ENCODE measurements around the gene EFCAB6. TPM values are rescaled to one million over a fixed set of nuclear protein-coding genes. Genes with fewer than 3 reads are reported as not detected.

Gene EFCAB6
- total RNA-seq, 6 donors from 2014 or later, result 2.4 to 94.3 (median 6.6) TPM

GRCh38 chr22:43828725-43828997 is 16.6 kb upstream of the EFCAB6 start:
- no peak overlapping the region for H3K4me3 ChIP-seq
- peak overlapping the region in 2 of 4 donors; percentile 42 to 80 for H3K27ac ChIP-seq
- no peaks in the 10 kb centered on the region for H3K9me3 ChIP-seq
- peaks cover 0 to 4% (median 1%) of the 10 kb centered on the region in 4 donors for H3K4me1 ChIP-seq
- H3K27me3 ChIP-seq, result no peaks in the 10 kb centered on the region
- WGBS, 2 donors, result 73 to 83% methylated on average over 5 to 6 of the region's 6 CpGs
- ATAC-seq (ENCODE audit: low FRiP score in 2 of 2) (no peak), DNase-seq (no peak)
- TF ChIP-seq, protein P1, sequence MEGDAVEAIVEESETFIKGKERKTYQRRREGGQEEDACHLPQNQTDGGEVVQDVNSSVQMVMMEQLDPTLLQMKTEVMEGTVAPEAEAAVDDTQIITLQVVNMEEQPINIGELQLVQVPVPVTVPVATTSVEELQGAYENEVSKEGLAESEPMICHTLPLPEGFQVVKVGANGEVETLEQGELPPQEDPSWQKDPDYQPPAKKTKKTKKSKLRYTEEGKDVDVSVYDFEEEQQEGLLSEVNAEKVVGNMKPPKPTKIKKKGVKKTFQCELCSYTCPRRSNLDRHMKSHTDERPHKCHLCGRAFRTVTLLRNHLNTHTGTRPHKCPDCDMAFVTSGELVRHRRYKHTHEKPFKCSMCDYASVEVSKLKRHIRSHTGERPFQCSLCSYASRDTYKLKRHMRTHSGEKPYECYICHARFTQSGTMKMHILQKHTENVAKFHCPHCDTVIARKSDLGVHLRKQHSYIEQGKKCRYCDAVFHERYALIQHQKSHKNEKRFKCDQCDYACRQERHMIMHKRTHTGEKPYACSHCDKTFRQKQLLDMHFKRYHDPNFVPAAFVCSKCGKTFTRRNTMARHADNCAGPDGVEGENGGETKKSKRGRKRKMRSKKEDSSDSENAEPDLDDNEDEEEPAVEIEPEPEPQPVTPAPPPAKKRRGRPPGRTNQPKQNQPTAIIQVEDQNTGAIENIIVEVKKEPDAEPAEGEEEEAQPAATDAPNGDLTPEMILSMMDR (IDR thresholded peaks at IDR 0.05), result no peak
- TF ChIP-seq POLR2A (IDR thresholded peaks at IDR 0.05), result no peak
- TF ChIP-seq EP300 (IDR thresholded peaks at IDR 0.05), result no peak
- no peak for TF ChIP-seq POLR2AphosphoS5 (IDR thresholded peaks at IDR 0.05)
- H3K36me3 ChIP-seq, result no peaks in the 10 kb centered on the region

- ATAC-seq (ENCODE audit: low FRiP score in 2 of 2), result no peak
- Histone ChIP-seq H3K27me3 (no peaks in the 10 kb centered on the region), H3K4me1 (peaks cover 0 to 5% (median 3%) of the 10 kb centered on the region in 4 donors), H3K27ac (peak overlapping the region in 2 of 4 donors; percentile 42 to 80), H3K36me3 (no peaks in the 10 kb centered on the region), H3K9me3 (no peaks in the 10 kb centered on the region), H3K4me3 (no peak overlapping the region)
- no peak for DNase-seq
- TF ChIP-seq EP300 (IDR thresholded peaks at IDR 0.05) (no peak), POLR2A (IDR thresholded peaks at IDR 0.05) (no peak), POLR2AphosphoS5 (IDR thresholded peaks at IDR 0.05) (no peak)
- TF ChIP-seq, protein P1 (IDR thresholded peaks at IDR 0.05), result no peak
- 82 to 83% methylated on average over 12 to 16 of the region's 16 CpGs for WGBS, 2 donors
These were observed 16.0 kb upstream of the EFCAB6 start for GRCh38 chr22:43827926-43828724.

GRCh38 chr22:43827003-43827735 is 15.1 kb upstream of the EFCAB6 start:
- no peak for ATAC-seq (ENCODE audit: low FRiP score in 2 of 2)
- no peak for DNase-seq
- Histone ChIP-seq H3K27ac (peak overlapping the region in 2 of 4 donors; percentile 24 to 42), H3K4me1 (peaks cover 0 to 7% (median 3%) of the 10 kb centered on the region in 4 donors), H3K27me3 (no peaks in the 10 kb centered on the region), H3K9me3 (no peaks in the 10 kb centered on the region), H3K4me3 (no peak overlapping the region), H3K36me3 (no peaks in the 10 kb centered on the region)
- 64 to 67% methylated on average over 13 of the region's 13 CpGs for WGBS, 2 donors
- no peak for TF ChIP-seq POLR2A (IDR thresholded peaks at IDR 0.05)
- TF ChIP-seq EP300 (IDR thresholded peaks at IDR 0.05), result no peak
- TF ChIP-seq POLR2AphosphoS5 (IDR thresholded peaks at IDR 0.05), result no peak
- TF ChIP-seq, protein P1 (IDR thresholded peaks at IDR 0.05), result no peak

- no peaks in the 10 kb centered on the region for H3K27me3 ChIP-seq
- H3K4me3 ChIP-seq, result no peak overlapping the region
- TF ChIP-seq, protein P1 (IDR thresholded peaks at IDR 0.05), result peak in 1 of 6 experiments; percentile 9
- TF ChIP-seq POLR2A (IDR thresholded peaks at IDR 0.05), result no peak
- TF ChIP-seq POLR2AphosphoS5 (IDR thresholded peaks at IDR 0.05), result peak in 1 of 2 donors; percentile 22
- TF ChIP-seq EP300 (IDR thresholded peaks at IDR 0.05), result no peak
- no peaks in the 10 kb centered on the region for H3K36me3 ChIP-seq
- H3K27ac ChIP-seq, result peak overlapping the region in 1 of 4 donors; percentile 24
- DNase-seq, result no peak
- 29 to 40% methylated on average over 13 to 16 of the region's 16 CpGs for WGBS, 2 donors
- ATAC-seq (ENCODE audit: low FRiP score in 2 of 2), result peak in 1 of 2 donors; percentile 26
- H3K9me3 ChIP-seq, result no peaks in the 10 kb centered on the region
- H3K4me1 ChIP-seq, result peaks cover 0 to 7% (median 3%) of the 10 kb centered on the region in 4 donors
These were observed 14.3 kb upstream of the EFCAB6 start for GRCh38 chr22:43826142-43827002.
